ENCODE results near the gene HLX.

The HLX gene

DNA sequence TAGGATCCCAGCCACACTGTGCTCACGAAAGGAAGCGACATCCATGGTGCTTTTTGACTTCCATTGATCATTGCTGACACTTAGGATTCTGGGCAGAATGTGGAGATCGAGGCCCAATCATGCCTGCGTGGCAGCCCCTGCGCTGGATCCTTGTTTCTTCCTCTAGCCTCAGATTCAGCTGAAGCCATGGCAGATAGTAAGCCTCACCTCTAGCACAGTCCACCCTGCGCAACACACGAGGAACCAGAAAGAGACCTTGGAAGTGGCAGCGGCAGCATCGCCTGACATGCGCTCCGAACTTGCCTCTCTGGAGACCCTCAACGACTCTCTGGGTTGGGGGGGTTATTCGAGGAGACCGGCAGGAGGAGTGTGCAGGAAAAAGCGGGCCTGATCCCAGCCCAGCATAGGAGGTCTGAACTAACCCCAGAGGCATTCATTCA is 10.6 kb downstream of the HLX start:
- Histone ChIP-seq H2AK5ac (ENCODE audit: low read length) (no peak overlapping the region), H3K4me3 (ENCODE audit: low read length) (no peak overlapping the region), H3K9ac (ENCODE audit: low read length) (no peak overlapping the region), H3K56ac (ENCODE audit: low read length) (no peak overlapping the region), H3K79me2 (ENCODE audit: control insufficient read depth, insufficient read depth, low read length) (no peaks in the 10 kb centered on the region), H3K4ac (ENCODE audit: low read depth, low read length) (no peak overlapping the region), H4K8ac (ENCODE audit: low read depth, low read length) (no peak overlapping the region), H3K27me3 (ENCODE audit: insufficient read depth, low read length, poor library complexity) (peaks cover 99% of the 10 kb centered on the region), H3K79me1 (ENCODE audit: low read length) (no peaks in the 10 kb centered on the region), H3K4me2 (ENCODE audit: low read length) (no peak overlapping the region), H2BK5ac (ENCODE audit: low read length) (no peak overlapping the region), H3K4me1 (ENCODE audit: control insufficient read depth, low read depth, low read length) (peaks cover 8% of the 10 kb centered on the region), H3K18ac (ENCODE audit: low read length) (no peak overlapping the region), H3K23ac (ENCODE audit: low read length) (no peak overlapping the region), H2BK15ac (replicated peaks; ENCODE audit: low read depth) (no peak overlapping the region), H4K5ac (ENCODE audit: low read length) (no peak overlapping the region), H3K36me3 (ENCODE audit: control insufficient read depth, insufficient read depth, low read length) (no peaks in the 10 kb centered on the region), H2BK120ac (ENCODE audit: low read depth, low read length) (no peak overlapping the region), H3K27ac (ENCODE audit: low read depth, low read length) (no peak overlapping the region)
- no peak for DNase-seq
- WGBS (ENCODE audit: extremely low coverage, insufficient coverage, low lambda C conversion rate), result no CpG with 5 or more reads among the region's 15 CpGs

DNA sequence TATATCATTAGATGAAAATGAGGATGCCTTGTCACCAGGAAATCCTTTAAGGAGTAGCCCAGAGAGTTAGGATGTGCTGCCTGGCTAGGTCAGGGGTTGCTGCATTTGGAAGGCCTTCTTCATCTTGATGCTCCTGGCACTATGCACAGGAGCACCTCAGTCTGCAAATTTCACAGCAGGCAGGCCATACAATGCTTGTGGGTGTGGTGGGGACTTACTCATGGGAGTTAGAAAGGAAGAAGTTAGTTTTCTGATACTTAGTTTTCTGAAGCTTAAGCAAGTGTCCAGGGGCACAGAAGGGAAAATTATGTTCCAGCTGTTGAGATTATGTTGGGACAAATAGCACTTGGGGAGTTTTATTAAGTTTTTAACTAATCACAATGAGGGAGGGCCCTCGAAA is 11.4 kb downstream of the HLX start:
- Histone ChIP-seq H3K4me3 (ENCODE audit: low read length) (no peak overlapping the region), H2AK5ac (ENCODE audit: low read length) (no peak overlapping the region), H3K9ac (ENCODE audit: low read length) (no peak overlapping the region), H4K5ac (ENCODE audit: low read length) (no peak overlapping the region), H3K56ac (ENCODE audit: low read length) (no peak overlapping the region), H3K4ac (ENCODE audit: low read depth, low read length) (no peak overlapping the region), H3K79me1 (ENCODE audit: low read length) (no peaks in the 10 kb centered on the region), H3K4me1 (ENCODE audit: control insufficient read depth, low read depth, low read length) (peaks cover 8% of the 10 kb centered on the region), H2BK120ac (ENCODE audit: low read depth, low read length) (no peak overlapping the region), H3K36me3 (ENCODE audit: control insufficient read depth, insufficient read depth, low read length) (no peaks in the 10 kb centered on the region), H2BK5ac (ENCODE audit: low read length) (no peak overlapping the region), H3K27me3 (ENCODE audit: insufficient read depth, low read length, poor library complexity) (peaks cover 99% of the 10 kb centered on the region), H4K8ac (ENCODE audit: low read depth, low read length) (no peak overlapping the region), H3K18ac (ENCODE audit: low read length) (no peak overlapping the region), H3K23ac (ENCODE audit: low read length) (no peak overlapping the region), H3K4me2 (ENCODE audit: low read length) (no peak overlapping the region), H3K79me2 (ENCODE audit: control insufficient read depth, insufficient read depth, low read length) (no peaks in the 10 kb centered on the region), H2BK15ac (replicated peaks; ENCODE audit: low read depth) (no peak overlapping the region), H3K27ac (ENCODE audit: low read depth, low read length) (no peak overlapping the region)
- no CpG with 5 or more reads among the region's 1 CpG for WGBS (ENCODE audit: extremely low coverage, insufficient coverage, low lambda C conversion rate)
- no peak for DNase-seq

DNA sequence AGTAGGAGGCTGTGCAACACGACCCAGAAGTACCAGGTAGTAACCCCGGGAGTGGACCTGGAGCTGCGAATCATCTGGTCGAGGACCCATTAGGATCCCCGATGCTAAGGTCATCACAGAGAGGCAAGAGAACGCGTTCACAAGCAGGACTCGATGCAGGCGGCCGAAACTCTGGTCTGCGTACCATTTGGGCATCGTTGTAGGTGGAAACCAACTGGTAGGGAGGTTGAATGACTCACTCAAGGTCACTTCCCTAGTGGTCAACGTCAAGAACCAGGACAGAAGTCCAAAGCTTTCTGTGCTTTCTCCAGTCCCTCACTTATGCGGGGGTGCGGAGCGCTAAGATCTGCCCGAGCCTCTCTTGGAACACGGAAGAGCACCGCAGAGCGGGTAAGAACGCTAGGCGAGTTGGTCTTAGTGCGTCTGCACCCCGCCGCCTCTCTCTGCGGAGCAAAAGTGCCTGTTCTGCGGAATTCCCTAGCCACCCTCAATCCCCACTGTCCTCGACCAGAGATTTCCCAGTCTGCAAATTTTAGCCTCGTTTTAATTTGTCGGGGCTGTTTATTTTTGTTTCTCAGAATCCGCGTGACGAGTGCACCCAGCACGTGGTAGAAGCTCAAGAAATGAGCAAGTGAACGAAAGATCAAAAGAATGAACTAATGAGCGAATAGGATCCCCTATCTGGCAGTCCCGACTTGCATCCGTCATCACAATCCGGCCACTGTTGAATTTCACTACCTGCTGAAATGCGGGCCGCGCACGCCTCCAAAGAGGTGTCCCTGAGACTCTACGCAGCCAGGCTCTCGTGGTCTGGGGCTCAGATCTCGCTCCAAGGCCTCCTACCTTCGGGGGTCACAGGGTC is 12.2 kb downstream of the HLX start:
- Histone ChIP-seq H2BK15ac (replicated peaks; ENCODE audit: low read depth) (no peak overlapping the region), H3K27me3 (ENCODE audit: insufficient read depth, low read length, poor library complexity) (peaks cover 99% of the 10 kb centered on the region), H2BK5ac (ENCODE audit: low read length) (no peak overlapping the region), H3K36me3 (ENCODE audit: control insufficient read depth, insufficient read depth, low read length) (no peaks in the 10 kb centered on the region), H3K27ac (ENCODE audit: low read depth, low read length) (no peak overlapping the region), H3K79me1 (ENCODE audit: low read length) (no peaks in the 10 kb centered on the region), H4K5ac (ENCODE audit: low read length) (no peak overlapping the region), H3K18ac (ENCODE audit: low read length) (no peak overlapping the region), H3K23ac (ENCODE audit: low read length) (no peak overlapping the region), H2BK120ac (ENCODE audit: low read depth, low read length) (no peak overlapping the region), H3K56ac (ENCODE audit: low read length) (no peak overlapping the region), H3K4me1 (ENCODE audit: control insufficient read depth, low read depth, low read length) (peaks cover 8% of the 10 kb centered on the region), H2AK5ac (ENCODE audit: low read length) (no peak overlapping the region), H3K4ac (ENCODE audit: low read depth, low read length) (no peak overlapping the region), H4K8ac (ENCODE audit: low read depth, low read length) (no peak overlapping the region), H3K4me3 (ENCODE audit: low read length) (no peak overlapping the region), H3K79me2 (ENCODE audit: control insufficient read depth, insufficient read depth, low read length) (no peaks in the 10 kb centered on the region), H3K9ac (ENCODE audit: low read length) (no peak overlapping the region), H3K4me2 (ENCODE audit: low read length) (no peak overlapping the region)
- WGBS (ENCODE audit: extremely low coverage, insufficient coverage, low lambda C conversion rate), result no CpG with 5 or more reads among the region's 47 CpGs
- no peak for DNase-seq

DNA sequence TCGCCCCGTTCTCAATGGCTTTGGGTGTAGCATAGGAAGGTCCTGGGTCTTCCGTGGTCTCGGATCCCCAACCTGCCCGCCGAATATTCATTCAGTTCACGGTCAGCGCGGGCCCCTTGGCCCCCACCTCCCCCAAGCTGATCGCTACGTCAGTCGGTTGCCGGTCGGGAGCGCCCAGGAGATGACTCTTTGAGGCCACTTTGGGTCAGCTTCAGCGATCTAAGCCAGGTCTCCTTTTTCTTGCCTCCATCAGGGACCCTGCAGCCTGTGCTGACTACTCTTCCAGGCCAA is 12.8 kb downstream of the HLX start:
- no peak overlapping the region for H2BK15ac ChIP-seq (replicated peaks; ENCODE audit: low read depth)
- no peak overlapping the region for H2AK5ac ChIP-seq (ENCODE audit: low read length)
- H4K8ac ChIP-seq (ENCODE audit: low read depth, low read length), result no peak overlapping the region
- no peaks in the 10 kb centered on the region for H3K79me2 ChIP-seq (ENCODE audit: control insufficient read depth, insufficient read depth, low read length)
- H3K36me3 ChIP-seq (ENCODE audit: control insufficient read depth, insufficient read depth, low read length), result no peaks in the 10 kb centered on the region
- H3K4ac ChIP-seq (ENCODE audit: low read depth, low read length), result no peak overlapping the region
- no peak overlapping the region for H2BK5ac ChIP-seq (ENCODE audit: low read length)
- H3K79me1 ChIP-seq (ENCODE audit: low read length), result no peaks in the 10 kb centered on the region
- WGBS (ENCODE audit: extremely low coverage, insufficient coverage, low lambda C conversion rate), result no CpG with 5 or more reads among the region's 16 CpGs
- H3K56ac ChIP-seq (ENCODE audit: low read length), result no peak overlapping the region
- H3K27ac ChIP-seq (ENCODE audit: low read depth, low read length), result no peak overlapping the region
- H3K4me2 ChIP-seq (ENCODE audit: low read length), result no peak overlapping the region
- H3K9ac ChIP-seq (ENCODE audit: low read length), result no peak overlapping the region
- no peak for DNase-seq
- H3K23ac ChIP-seq (ENCODE audit: low read length), result no peak overlapping the region
- no peak overlapping the region for H3K18ac ChIP-seq (ENCODE audit: low read length)
- no peak overlapping the region for H3K4me3 ChIP-seq (ENCODE audit: low read length)
- H3K4me1 ChIP-seq (ENCODE audit: control insufficient read depth, low read depth, low read length), result peaks cover 8% of the 10 kb centered on the region
- peaks cover 96% of the 10 kb centered on the region for H3K27me3 ChIP-seq (ENCODE audit: insufficient read depth, low read length, poor library complexity)
- no peak overlapping the region for H2BK120ac ChIP-seq (ENCODE audit: low read depth, low read length)
- no peak overlapping the region for H4K5ac ChIP-seq (ENCODE audit: low read length)

DNA sequence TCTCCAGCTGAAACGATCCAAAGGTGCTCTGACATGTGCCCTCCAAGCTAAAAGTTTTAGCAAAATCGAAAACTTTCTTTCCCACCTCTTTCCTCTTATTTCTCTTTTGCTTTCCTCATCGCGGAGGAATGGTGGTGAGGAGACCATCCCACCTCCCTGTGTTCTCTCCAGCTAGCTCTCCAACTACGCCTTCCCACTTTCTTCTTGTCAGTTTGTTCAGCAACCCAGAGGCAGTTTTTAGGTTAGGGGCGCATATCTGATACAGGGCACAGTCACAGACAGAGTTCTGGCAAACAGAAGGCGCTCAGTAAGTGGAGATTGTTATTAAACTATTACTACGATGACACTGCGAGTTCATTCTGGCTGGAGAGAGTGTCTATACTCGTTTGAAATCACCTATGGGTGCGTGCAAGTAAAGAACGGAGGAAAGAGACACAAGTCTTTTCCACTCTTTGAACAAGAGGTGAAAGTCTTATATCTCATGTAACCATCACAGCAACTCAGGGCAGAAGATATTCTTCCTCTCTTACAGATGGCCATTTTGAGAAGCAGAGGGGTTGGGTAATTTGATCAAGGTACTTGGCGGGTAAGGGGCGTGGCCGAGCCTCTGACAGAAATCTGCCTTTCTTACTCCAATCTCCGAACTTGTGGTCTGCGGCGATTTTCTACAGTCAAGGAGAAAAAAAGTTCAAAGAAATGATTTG is 13.9 kb downstream of the HLX start:
- no peak overlapping the region for H2BK120ac ChIP-seq (ENCODE audit: low read depth, low read length)
- WGBS (ENCODE audit: extremely low coverage, insufficient coverage, low lambda C conversion rate), result no CpG with 5 or more reads among the region's 18 CpGs
- no peak overlapping the region for H2AK5ac ChIP-seq (ENCODE audit: low read length)

More for the DNA sequence above, 13.9 kb downstream of the HLX start:
- peaks cover 86% of the 10 kb centered on the region for H3K27me3 ChIP-seq (ENCODE audit: insufficient read depth, low read length, poor library complexity)
- H3K9ac ChIP-seq (ENCODE audit: low read length), result no peak overlapping the region
- peaks cover 5% of the 10 kb centered on the region for H3K4me1 ChIP-seq (ENCODE audit: control insufficient read depth, low read depth, low read length)
- no peak overlapping the region for H3K23ac ChIP-seq (ENCODE audit: low read length)
- no peak overlapping the region for H3K27ac ChIP-seq (ENCODE audit: low read depth, low read length)
- H2BK5ac ChIP-seq (ENCODE audit: low read length), result no peak overlapping the region
- H3K4me3 ChIP-seq (ENCODE audit: low read length), result no peak overlapping the region
- no peaks in the 10 kb centered on the region for H3K36me3 ChIP-seq (ENCODE audit: control insufficient read depth, insufficient read depth, low read length)
- H3K56ac ChIP-seq (ENCODE audit: low read length), result no peak overlapping the region
- H3K4me2 ChIP-seq (ENCODE audit: low read length), result no peak overlapping the region
- H3K79me2 ChIP-seq (ENCODE audit: control insufficient read depth, insufficient read depth, low read length), result no peaks in the 10 kb centered on the region
- no peak overlapping the region for H4K8ac ChIP-seq (ENCODE audit: low read depth, low read length)
- no peak overlapping the region for H4K5ac ChIP-seq (ENCODE audit: low read length)
- no peak overlapping the region for H3K18ac ChIP-seq (ENCODE audit: low read length)
- DNase-seq, result peak; percentile 50
- H3K4ac ChIP-seq (ENCODE audit: low read depth, low read length), result no peak overlapping the region
- H2BK15ac ChIP-seq (replicated peaks; ENCODE audit: low read depth), result no peak overlapping the region
- H3K79me1 ChIP-seq (ENCODE audit: low read length), result no peaks in the 10 kb centered on the region

Measured in mesendoderm (in vitro differentiated cells).